ENCODE measurements around the gene BARHL2.

DNA sequence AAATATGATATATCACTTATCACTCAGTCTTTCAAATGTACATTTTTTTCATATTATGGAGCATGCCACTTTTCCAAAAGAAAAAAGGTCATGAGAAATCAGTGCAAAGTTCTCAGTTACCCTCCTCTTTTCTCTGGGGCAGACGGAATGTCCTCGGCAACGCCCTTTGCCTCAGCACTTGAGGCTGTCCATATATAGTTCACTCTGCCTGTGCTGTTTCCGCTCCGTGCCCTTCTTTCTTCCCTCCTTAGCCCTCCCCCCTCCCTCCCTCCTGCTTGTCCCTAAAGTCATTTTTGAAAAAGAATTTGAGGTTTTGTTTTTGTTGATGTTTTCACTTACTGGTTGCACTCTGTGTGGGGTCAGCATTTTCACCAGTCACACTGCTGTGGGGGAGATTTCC lies 5.4 kb downstream of the BARHL2 start:
- TF ChIP-seq POLR2AphosphoS5 (IDR thresholded peaks at IDR 0.05) = no peak
- TF ChIP-seq CTCF (IDR thresholded peaks at IDR 0.05) = no peak
- no peak for TF ChIP-seq EP300 (IDR thresholded peaks at IDR 0.05)
